Heart left ventricle (tissue), 16 donors: ENCODE data around the gene HDLBP. TPM values are rescaled to one million over a fixed set of nuclear protein-coding genes. Genes with fewer than 3 reads are reported as not detected.

Experiments
- ATAC-seq, 4 donors: fragments of 200-7000 bp; cut with Tn5 transposase; one replicate each; pipeline ENCODE4 v1.9.1; 2020 to 2022; ENCODE audit warnings: moderate library complexity in 4 of 4, mild to moderate bottlenecking in 3 of 4, moderate number of reproducible peaks in 1 of 4
- DNase-seq, 5 donors: peaks; one replicate each; pipeline ENCODE4 v3.0.0-alpha.2; 2020
- H3K27ac ChIP-seq, 12 donors: fragments of 200-600 bp; sonication (generic) in 4 of 12; one replicate each; pipeline versions ENCODE4 v1.5.0 to v1.8.0; 2016 to 2022; ENCODE audit warnings: mild to moderate bottlenecking in 2 of 12
- H3K27me3 ChIP-seq, 9 donors: fragments of 200-600 bp; sonication (generic) in 2 of 9; one replicate each; pipeline versions ENCODE4 v1.5.1 to v1.8.0; 2016 to 2022; ENCODE audit warnings: mild to moderate bottlenecking in 3 of 9
- H3K36me3 ChIP-seq, 9 donors: fragments of 200-600 bp; sonication (generic) in 2 of 9; one replicate each; pipeline versions ENCODE4 v1.5.0 to v1.8.0; 2018 to 2022; ENCODE audit warnings: mild to moderate bottlenecking in 2 of 9
- H3K4me1 ChIP-seq, 12 donors: fragments of 200-600 bp; sonication (generic) in 4 of 12; one replicate each; pipeline versions ENCODE4 v1.5.0 to v1.8.0; 2016 to 2022; ENCODE audit warnings: mild to moderate bottlenecking in 3 of 12
- H3K4me3 ChIP-seq, 12 donors: fragments of 200-600 bp; sonication (generic) in 4 of 12; one replicate each; pipeline versions ENCODE4 v1.5.0 to v1.8.0; 2017 to 2022; ENCODE audit warnings: mild to moderate bottlenecking in 9 of 12, moderate library complexity in 4 of 12
- H3K9me3 ChIP-seq, 12 donors: fragments of 200-600 bp; sonication (generic) in 4 of 12; one replicate each; pipeline versions ENCODE4 v1.5.0 to v1.8.0; 2016 to 2022; ENCODE audit warnings: mild to moderate bottlenecking in 1 of 12
- CTCF ChIP-seq, 12 donors: fragments of 200-600 bp; sonication (generic) in 4 of 12; IDR thresholded peaks; one replicate each; pipeline versions ENCODE4 v1.5.0 to v1.8.0; 2018 to 2022; ENCODE audit warnings: antibody characterized with exemption in 12 of 12, mild to moderate bottlenecking in 5 of 12
- POLR2A ChIP-seq, 2 donors: fragments of 450-650 bp; IDR thresholded peaks; one replicate each; pipeline ENCODE4 v1.6.1; 2017; ENCODE audit warnings: antibody characterized with exemption in 2 of 2, mild to moderate bottlenecking in 2 of 2, moderate library complexity in 2 of 2
- WGBS, 4 donors: extraction: QIAGEN DNeasy Blood & Tissue Kit in 2 of 4; methylation state at CpG; one replicate each; pipeline versions ENCODE4 v1.1.5 to v1.1.7; 2013 to 2018; 5-methylcytosine and 5-hydroxymethylcytosine counted together
- intact Hi-C, 10 donors: fragments of 100-400 bp; cut with DNase I; formaldehyde crosslinking; loops; one replicate each; pipeline versions ENCODE4 v1.11.1 to v1.14.2; 2022
- polyA plus RNA-seq, 2 donors: library from polyadenylated mRNA; stranded (reverse); fragments of 200-250 nt; gene quantifications; one replicate each; pipeline ENCODE4 v1.2.3, GENCODE V29; 2013
- total RNA-seq, 9 donors: library from RNA; depleted of rRNA in 2 of 9; stranded (reverse); fragments of >200 nt in 2 of 9; fragmentation: NEBNext Ultra II Directional in 3 of 9; extraction: Animal tissue kit (Norgen Biotek cat#: 25700) in 3 of 9; gene quantifications; one replicate each; pipeline versions ENCODE4 v1.1.0 to v1.2.4, GENCODE V29; 2016 to 2023
- donor health status: ischemic (EF 13 %, LVEDD 7.1; RV severe dilation, severe dysfunction).
- donor health status: healthy with polysubstance abuse.
- donor health status: DM: no; HTN: yes; CAD: no.
- donor health status: DM: no; HTN: no; CAD: no.
- donor health status: ischemic (EF 25% LVEDD 6.9; RV normal size, moderate dysfunction).
- donor health status: ischemic (EF 25% LVEDD 5.7; RV mildly dilated, moderate dysfunction).
- donor health status: healthy.
- donor health status: DM: yes; HTN: yes; CAD: no.
- donor health status: ischemic (EF 35%, LVEDD 5.7; RV mildly dilated, moderate dysfunction).
- donor health status: nonischemic (EF 11% LVEDD 7.7; RV severe dilation, severe dysfunction).
- donor health status: DM: yes; HTN: yes; CAD: no.
- donor health status: PGD.
- donor health status: ischemic (EF 29% LVEDD 5.4; RV normal size, mild dysfunction).
- donor health status: nonischemic (EF 23%, LVEDD 6.1; RV moderate dilation, normal function).

Gene HDLBP
- total and polyA plus RNA-seq, 11 donors: 220 to 407 (median 343) TPM

DNA sequence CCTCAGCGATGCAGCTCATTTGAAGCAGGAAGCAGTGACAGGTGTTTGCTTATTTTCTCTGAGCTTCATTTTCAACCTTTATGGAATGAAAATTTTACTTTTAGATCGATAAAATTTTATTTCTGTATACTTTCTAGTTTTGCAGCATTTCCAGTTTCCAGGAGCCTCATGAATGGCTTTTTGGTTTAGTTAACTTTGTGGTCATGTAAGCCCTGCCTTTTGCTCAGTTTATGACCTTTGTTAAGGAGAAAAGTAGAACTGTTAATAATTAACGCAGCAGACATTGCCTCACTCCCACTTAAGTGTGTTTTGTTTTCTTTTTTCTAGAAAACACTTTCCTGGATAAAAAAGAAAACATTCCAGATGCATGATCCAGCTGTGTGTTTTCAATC lies 36.2 kb upstream of the HDLBP start:
- no peak overlapping the region for H3K4me3 ChIP-seq
- H3K36me3 ChIP-seq: peaks cover 0 to 82% (median 79%) of the 10 kb centered on the region in 9 donors
- 76 to 85% (median 77%) methylated on average over 3 of the region's 3 CpGs for WGBS, 4 donors
- H3K27ac ChIP-seq: no peak overlapping the region
- H3K4me1 ChIP-seq: peaks cover 0 to 9% (median under 1%) of the 10 kb centered on the region in 12 donors
- no peak for DNase-seq
- H3K9me3 ChIP-seq: no peaks in the 10 kb centered on the region
- intact Hi-C loops: loop anchor here in 5 of 10 donors (2.0 to 10.0 kb wide), 3 partner anchors 15 to 263 kb away; partner anchors contain the start of genes HDLBP (in 3 of the 5) and SEPTIN2 (in 3 of the 5)
- ATAC-seq: no peak
- H3K27me3 ChIP-seq: no peaks in the 10 kb centered on the region
- TF ChIP-seq CTCF (IDR thresholded peaks at IDR 0.05) (no peak), POLR2A (IDR thresholded peaks at IDR 0.05) (no peak)

DNA sequence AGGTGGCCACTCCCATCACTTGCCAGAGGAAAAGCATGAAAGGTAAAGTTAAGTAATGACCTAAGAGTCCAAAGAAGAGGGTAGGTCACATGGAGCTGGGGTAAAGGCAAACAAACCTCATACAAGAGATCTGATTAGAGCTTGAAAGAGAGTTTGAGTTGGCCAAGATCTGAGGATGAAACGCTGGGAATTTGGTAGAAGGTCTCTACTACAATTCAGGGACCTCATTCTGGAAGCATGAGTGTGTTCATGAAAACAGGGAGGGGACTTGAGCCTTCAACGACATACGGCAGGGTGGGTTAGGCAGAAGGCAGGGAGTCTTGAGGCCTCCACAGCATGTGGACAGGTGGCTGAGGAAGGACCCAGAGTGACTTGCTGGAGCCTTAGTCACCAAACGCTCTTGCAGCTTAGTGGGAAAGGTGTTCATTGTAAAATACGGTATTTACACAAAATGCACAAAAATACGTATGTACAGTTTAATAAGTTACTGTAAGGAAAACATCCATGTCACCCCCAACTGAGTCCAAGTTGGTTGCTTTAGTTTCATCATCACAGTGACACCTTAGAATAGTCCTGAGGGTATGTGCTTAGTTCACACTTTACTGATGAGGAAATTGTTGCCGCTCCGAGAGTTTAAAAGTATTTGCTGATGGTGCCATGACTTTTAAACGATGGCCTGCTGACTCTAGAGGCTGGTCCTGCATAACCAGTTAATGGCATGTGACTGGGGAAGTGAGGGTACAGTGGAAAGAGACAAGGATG lies 35.6 kb upstream of the HDLBP start:
- H3K4me1 ChIP-seq: peaks cover 0 to 9% (median 0%) of the 10 kb centered on the region in 12 donors
- no peak overlapping the region for H3K4me3 ChIP-seq
- no peaks in the 10 kb centered on the region for H3K27me3 ChIP-seq
- ATAC-seq: no peak
- TF ChIP-seq CTCF (IDR thresholded peaks at IDR 0.05) (no peak), POLR2A (IDR thresholded peaks at IDR 0.05) (no peak)
- WGBS, 4 donors: 85 to 88% (median 87%) methylated on average over 9 of the region's 9 CpGs
- intact Hi-C loops: loop anchor here in 4 of 10 donors (5.0 to 10.0 kb wide), 2 partner anchors 34 to 264 kb away; partner anchors contain the start of genes HDLBP (in 3 of the 4) and SEPTIN2 (in 3 of the 4)
- DNase-seq: no peak
- H3K27ac ChIP-seq: no peak overlapping the region
- no peaks in the 10 kb centered on the region for H3K9me3 ChIP-seq
- peaks cover 0 to 88% (median 84%) of the 10 kb centered on the region in 9 donors for H3K36me3 ChIP-seq

DNA sequence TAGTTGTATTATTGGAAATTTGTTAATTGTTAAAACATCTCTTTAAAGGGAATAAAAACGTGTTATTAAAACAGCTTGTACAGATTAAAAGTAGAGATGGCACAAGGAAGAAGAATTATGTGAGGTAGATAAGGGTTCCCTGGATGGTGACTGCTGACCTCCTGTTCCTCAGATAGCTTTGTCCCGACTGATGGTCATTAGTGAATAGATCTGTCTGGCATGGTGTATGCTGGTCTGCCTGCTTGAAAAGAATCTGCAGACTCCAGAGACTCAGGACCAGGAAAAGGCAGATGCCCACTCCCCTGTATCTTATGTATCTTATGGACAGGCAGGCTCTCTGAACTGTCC lies 35.0 kb upstream of the HDLBP start:
- no peaks in the 10 kb centered on the region for H3K9me3 ChIP-seq
- H3K27ac ChIP-seq: no peak overlapping the region
- intact Hi-C loops: loop anchor here in 4 of 10 donors (5.0 to 10.0 kb wide), 2 partner anchors 33 to 264 kb away; partner anchors contain the start of genes HDLBP (in 3 of the 4) and SEPTIN2 (in 3 of the 4)
- ATAC-seq (no peak), DNase-seq (no peak)
- H3K27me3 ChIP-seq: no peaks in the 10 kb centered on the region
- H3K36me3 ChIP-seq: peaks cover 0 to 93% (median 90%) of the 10 kb centered on the region in 9 donors
- WGBS, 4 donors: 80 to 83% (median 81%) methylated on average over 2 of the region's 2 CpGs
- no peak for TF ChIP-seq POLR2A (IDR thresholded peaks at IDR 0.05)
- no peak for TF ChIP-seq CTCF (IDR thresholded peaks at IDR 0.05)
- peaks cover 0 to 9% (median 0%) of the 10 kb centered on the region in 12 donors for H3K4me1 ChIP-seq
- H3K4me3 ChIP-seq: no peak overlapping the region

- Histone ChIP-seq H3K36me3 (peaks cover 0 to 99% (median 96%) of the 10 kb centered on the region in 9 donors), H3K27me3 (no peaks in the 10 kb centered on the region), H3K4me1 (peaks cover 0 to 5% (median 0%) of the 10 kb centered on the region in 12 donors), H3K9me3 (no peaks in the 10 kb centered on the region), H3K27ac (no peak overlapping the region), H3K4me3 (no peak overlapping the region)
- DNase-seq: no peak
- TF ChIP-seq CTCF (IDR thresholded peaks at IDR 0.05) (no peak), POLR2A (IDR thresholded peaks at IDR 0.05) (no peak)
- intact Hi-C loops: loop anchor here in 4 of 10 donors (5.0 to 10.0 kb wide), 2 partner anchors 33 to 265 kb away; partner anchors contain the start of genes HDLBP (in 3 of the 4) and SEPTIN2 (in 3 of the 4)
- no peak for ATAC-seq
- 91 to 95% (median 93%) methylated on average over 8 of the region's 8 CpGs for WGBS, 4 donors
These were observed 34.5 kb upstream of the HDLBP start for GRCh38 chr2:241349941-241350340.
